GM10266 (cell line): ENCODE results near the gene MVK.

Experiments
- DNase-seq: peaks from one replicate; pipeline ENCODE4 v3.0.0; 2012; ENCODE audit errors: extremely low spot score
- CTCF ChIP-seq: IDR thresholded peaks from 2 replicates; pipeline ENCODE4 v1.5.1; 2012; ENCODE audit warnings: mild to moderate bottlenecking, low read depth; ENCODE audit not compliant: control insufficient read depth, insufficient read depth; ENCODE audit errors: missing control alignments

MVK gene

GRCh38 chr12:109577311-109577710 lies 3.7 kb downstream of the MVK start:
- TF ChIP-seq CTCF = no peak
- no peak for DNase-seq

- no peak for DNase-seq
- TF ChIP-seq CTCF = no peak
Observed at GRCh38 chr12:109578330-109578927, 4.8 kb downstream of the MVK start.

- no peak for TF ChIP-seq CTCF
- no peak for DNase-seq
Observed at GRCh38 chr12:109579639-109580038, 6.0 kb downstream of the MVK start.

- DNase-seq = no peak
- TF ChIP-seq CTCF = no peak
Observed at GRCh38 chr12:109580272-109580671, 6.7 kb downstream of the MVK start.

GRCh38 chr12:109580684-109581333 lies 7.2 kb downstream of the MVK start:
- no peak for TF ChIP-seq CTCF
- no peak for DNase-seq

GRCh38 chr12:109581334-109581691 lies 7.7 kb downstream of the MVK start:
- no peak for TF ChIP-seq CTCF
- DNase-seq = no peak

- TF ChIP-seq CTCF = no peak
- no peak for DNase-seq
Observed at GRCh38 chr12:109581856-109582255, 8.3 kb downstream of the MVK start.
